Urothelium cell line (cell line): Measurements from ENCODE around the gene KDF1.

Source experiments
- DNase-seq: peaks from one replicate; pipeline ENCODE4 v3.0.0; 2011; ENCODE audit warnings: low spot score, mixed read lengths
- FAIRE-seq: peaks from 2 replicates; lab custom pipeline; 2011; peaks lifted over from hg19 to GRCh38; lab: Jason Lieb, UNC

The KDF1 gene

DNA sequence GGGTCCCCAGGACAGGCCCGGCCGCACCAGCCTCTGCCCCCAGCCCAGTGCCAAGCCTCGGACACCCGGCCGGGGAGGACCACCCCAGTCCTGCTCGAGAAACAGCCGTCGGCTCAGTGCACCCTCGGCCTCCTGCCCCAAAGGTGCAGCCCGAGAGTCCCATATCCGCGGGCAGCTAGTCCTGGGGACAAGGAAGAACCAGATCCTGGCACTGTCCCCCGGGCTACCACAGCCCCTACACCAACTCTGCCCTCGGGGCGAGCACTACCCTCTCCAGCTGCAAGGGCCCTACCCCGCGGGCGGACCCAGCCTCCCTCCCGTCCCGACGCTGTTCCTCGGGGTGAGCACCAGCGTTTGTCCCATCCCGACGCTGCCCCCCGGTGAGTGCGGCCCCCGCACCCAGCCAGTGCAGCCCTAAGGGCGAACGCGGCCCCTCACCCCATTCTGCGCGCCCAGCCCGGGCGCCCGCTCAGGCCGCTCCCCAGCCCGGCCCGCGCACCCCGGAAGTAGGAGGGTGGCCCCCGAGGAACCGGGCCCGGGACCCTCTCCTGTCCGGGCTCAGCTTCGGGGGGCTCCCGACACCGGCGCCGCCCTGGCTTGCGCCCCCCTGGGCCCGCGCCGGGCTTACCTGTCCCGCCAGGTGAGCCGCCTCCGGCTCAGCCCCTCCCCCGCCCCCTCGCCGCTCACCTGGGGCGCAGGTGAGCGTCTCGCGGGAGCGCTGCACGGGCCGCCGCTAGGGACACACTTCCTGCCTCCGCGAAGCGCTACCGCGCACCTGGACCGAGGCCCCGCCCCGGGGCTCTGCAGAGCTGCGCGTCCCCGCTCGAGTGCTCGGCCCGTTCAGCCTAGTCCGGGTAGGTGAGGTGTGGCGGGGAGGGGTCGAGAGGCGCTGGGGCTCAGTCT is at the start of gene KDF1:
KDF1 (minus strand) TSS at position 747 of the 903 bp plus-strand sequence. CDS start 8,088 bp downstream, outside the sequence.
- DNase-seq: no peak
- no peak for FAIRE-seq

GRCh38 chr1:27009601-27010197 is 49.4 kb upstream of the KDF1 start:
- FAIRE-seq (no peak), DNase-seq (peak; percentile 20)

- FAIRE-seq (no peak), DNase-seq (no peak)
Measured at GRCh38 chr1:27007909-27008582, 47.8 kb upstream of the KDF1 start.

DNA sequence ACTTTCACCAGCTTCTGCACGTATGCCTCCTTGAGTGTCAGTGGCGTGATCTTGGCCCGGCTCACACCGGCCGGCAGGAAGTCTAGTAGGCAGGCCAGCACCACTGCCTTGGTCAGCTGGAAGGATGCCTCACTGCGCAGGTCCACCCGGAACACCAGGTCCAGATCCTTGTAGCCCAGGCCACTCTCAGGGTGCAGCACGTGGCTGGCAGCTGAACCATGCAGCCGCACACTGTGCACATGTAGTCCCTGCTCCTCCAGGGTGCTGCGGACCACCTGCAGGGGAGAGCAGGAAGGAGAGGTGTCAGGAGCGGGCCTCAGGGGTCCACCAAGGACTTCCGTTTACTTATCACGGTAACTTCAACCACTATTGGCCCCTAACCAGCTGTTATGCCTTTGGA is 46.4 kb upstream of the KDF1 start:
- DNase-seq (no peak), FAIRE-seq (no peak)

DNA sequence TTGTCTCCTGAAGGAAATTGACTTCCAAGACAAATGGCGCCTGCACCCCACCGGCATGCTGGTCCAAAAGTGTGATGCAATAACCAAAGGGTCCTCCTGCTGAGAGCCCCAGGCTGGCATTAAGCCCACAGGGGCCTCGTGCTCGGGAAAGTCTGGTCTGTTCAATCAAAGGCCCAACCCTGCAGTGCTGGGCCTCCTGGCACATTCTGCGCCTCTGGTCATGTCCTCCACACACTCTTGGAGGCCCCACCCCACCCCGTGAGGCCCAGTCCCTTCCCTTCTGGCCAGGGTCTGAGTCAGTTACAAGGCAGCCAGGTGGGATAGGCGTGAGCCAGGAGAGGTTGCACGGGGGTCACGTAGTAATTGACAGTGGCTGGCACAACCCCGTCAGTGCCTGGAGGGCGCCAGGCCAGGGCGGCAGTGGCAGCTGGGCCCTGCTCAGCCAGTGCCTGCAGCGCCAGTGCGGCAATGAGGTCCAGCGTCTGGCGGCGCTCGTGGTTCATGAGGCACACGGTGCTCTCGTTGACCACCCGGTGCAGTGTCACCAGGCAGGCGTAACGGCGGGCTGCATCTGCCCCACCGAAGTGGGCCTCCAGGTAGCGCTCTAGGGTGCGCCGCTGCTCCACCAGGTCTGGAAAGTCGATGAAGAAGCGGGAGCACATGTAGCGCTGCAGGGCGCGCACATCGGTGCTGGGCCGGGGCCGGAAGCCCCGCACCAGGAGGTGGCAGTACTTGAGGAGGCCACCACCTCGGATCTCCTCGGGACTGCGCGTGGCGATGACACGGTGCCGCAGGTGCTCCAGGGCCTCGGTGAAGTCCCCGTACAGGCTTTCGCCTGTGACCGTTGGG is 45.6 kb upstream of the KDF1 start:
- no peak for FAIRE-seq
- no peak for DNase-seq

DNA sequence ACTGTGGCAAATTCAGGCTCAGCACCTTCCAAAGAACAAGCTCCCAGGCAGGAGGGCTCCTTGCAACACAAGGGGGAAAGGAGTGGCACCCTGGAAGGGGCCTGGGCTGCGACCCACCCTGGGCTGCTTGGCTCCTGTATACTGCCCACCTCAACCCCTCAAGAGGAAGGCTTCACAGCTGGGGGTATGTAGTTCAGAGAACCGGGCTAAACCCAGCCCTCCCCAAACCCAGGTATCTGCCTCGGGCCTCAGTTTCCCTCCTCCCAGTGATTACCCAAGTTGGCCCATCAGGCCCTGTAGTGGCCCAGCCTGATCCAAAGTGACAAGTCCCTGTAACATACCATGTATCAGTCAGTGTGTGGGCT is 44.9 kb upstream of the KDF1 start:
- DNase-seq: no peak
- FAIRE-seq: no peak

DNA sequence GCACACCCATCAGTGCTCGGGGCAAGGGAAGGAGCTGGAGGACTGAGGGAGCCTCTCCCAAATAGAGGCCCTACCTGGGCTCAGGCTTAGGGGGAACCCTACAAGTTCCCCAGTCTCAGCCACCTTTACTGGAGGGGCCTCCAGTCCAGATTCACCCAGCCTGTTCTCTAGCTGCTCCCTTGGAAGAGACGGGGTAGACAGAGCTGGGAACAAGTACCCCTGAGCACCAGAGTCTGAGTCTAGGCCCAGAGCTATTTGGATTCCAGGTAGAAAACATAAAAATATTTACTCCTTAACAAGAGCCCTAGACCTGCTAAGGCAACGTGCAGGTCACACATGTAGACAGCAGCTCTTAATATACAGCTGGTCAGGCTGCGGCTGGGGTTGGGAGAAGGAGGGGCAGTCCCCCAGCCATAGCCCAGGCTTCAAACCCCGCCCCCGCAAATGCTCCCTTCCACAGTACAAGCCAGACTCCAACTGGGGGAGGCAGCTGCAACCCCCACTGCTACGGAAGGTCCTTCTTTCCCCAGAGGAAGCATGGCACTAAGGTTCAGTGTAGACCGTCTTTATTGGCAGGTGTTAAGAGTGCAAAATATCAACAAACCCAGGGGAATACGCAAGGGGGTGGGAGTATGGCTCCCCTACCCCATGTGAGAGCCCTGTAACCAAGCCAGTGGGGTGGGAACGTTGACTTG is 44.4 kb upstream of the KDF1 start:
- no peak for DNase-seq
- no peak for FAIRE-seq

DNA sequence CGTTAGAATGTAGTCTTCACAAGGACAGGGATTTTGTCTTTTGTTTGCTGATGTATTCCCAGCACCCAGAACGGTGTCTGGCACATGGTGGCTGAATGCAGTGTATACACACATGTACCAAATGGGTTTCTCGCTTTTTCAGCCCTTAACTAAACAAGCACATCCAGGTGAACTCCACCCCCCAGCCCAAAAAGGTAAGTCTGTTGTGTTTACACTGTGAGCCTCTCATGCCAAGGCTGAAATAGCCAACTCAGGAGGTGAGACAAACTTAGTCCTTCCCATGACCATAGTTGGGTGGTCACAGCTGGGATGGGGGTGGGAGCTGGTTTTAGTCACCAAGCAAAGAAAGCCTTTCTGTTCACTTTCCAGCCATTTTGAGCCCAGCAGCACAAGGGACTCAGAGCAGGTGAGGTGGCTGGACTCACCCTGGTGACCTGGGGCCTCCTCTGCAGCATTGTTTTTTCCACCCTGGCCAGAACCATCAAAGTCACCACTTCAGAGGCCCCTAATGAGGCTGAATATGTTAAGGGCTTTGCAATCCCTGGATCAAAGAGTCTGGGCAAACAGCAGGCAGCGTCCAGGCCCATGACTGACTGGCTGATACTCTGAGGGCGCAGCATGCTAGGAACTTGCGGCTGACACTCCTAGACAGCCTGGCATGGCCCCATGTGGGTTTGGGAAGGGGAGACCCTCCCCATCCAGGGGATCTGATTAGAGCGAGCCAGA is 43.6 kb upstream of the KDF1 start:
- no peak for DNase-seq
- FAIRE-seq: no peak

DNA sequence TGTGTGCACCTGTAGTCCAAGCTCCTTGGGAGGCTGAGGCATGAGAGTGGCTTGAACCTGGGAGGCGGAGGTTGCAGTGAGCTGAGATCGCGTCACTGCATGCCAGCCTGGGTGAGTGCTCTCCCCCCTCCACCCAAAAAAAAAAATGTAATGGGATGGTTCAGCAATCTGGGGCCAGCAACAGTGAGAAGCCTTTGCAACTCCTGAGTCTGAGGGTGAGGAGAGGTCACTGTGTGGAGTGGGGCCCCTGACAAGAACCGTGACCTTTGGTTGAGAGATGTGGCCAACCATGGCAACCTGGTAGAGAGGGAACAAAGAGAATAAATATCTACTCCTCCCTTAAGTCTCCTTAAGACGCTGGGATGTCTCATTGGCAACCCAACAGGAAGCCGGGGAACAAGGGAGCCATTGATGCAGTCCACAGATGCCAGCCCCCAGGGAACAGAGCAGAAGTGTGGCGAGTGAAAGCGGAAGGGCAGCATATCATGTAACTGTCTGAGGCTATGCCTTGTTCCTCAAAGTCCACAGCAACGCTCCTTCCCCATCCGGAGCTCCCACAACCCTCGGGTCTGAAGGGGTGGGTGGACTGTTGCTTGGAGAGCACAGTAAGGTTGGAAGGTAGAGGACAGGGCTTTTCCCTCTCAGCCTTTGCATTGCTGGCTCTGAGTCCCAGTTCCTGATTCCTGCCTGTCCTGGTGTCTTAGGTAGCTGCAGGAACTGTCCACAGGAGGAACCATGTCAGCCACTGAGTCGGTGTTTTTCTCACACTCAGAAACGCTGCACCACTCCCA is 41.5 kb upstream of the KDF1 start:
- peak; percentile 83 for FAIRE-seq
- DNase-seq: peak; percentile 68

DNA sequence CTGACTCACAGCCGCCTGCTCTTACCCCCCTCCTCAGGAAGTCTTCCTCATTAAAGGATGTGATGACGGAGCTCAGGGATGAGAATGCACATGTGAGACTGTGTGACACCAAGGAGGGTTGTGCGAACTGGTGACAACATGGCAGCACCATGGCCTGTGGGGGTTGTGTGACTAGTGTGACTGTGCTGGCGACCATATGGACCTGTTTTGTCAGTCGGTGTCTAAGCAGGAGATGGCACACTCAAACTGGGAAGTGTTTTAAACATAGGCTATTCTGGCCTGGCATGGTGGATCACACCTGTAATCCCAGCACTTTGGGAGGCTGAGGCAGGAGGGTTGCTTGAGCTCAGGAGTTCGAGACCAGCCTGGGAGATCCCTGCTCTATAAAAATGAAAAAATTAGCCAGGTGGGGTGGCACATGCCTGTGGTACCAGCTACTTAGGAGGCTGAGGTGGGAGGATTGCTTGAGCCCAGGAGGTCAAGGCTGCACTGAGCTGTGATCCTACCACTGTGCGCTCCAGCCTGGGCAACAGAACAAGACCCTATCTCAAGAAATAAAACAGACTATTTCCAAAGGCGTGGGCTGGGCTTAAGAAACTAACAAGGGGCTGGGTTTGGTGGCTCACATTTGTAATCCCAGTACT is 40.7 kb upstream of the KDF1 start:
- FAIRE-seq: peak; percentile 91
- peak; percentile 36 for DNase-seq

DNA sequence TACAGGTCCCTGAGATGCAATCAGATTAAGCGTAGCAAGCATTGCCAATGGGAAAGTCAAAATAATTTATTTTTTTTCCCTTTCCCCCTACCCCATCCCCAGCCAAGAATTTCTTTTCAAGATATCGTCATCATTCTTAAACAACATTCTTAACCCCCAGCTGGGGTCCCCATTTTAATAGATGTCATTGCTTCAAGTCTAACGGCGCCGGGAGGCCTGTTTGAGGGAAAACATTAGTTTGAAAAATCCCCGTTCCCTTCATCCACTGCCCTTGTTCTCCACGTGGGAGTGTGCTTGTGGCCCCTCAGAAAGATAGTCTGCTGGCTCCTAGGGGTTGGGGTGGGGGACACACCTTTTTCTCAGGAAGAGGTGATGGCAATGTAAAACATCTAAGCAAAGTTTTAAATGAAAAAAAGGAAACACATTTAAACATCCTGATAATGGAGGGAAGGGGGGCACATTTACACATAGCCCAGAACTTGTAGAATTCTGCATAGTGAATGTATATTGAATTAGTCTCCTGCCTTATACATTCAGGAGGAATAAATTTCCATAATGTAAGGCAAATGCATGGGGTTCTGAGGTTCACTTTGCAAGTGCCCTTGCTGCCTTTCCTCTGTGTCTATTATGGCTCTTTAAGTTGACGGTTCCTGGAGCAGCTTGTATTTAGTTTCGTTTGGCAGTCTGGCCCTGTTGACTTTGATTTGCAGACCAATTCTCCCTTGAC is 40.0 kb upstream of the KDF1 start:
- FAIRE-seq (no peak), DNase-seq (no peak)

GRCh38 chr1:26999440-26999987 is 39.2 kb upstream of the KDF1 start:
- DNase-seq (peak; percentile 87), FAIRE-seq (no peak)

- DNase-seq: peak; percentile 73
- FAIRE-seq: peak; percentile 59
Measured at GRCh38 chr1:26998429-26999300, 38.4 kb upstream of the KDF1 start.

GRCh38 chr1:26996665-26997064 is 36.4 kb upstream of the KDF1 start:
- no peak for FAIRE-seq

GRCh38 chr1:26996024-26996423 is 35.8 kb upstream of the KDF1 start:
- no peak for FAIRE-seq
- DNase-seq: peak; percentile 69

More at GRCh38 chr1:26996665-26997064, 36.4 kb upstream of the KDF1 start:
- DNase-seq: no peak

DNA sequence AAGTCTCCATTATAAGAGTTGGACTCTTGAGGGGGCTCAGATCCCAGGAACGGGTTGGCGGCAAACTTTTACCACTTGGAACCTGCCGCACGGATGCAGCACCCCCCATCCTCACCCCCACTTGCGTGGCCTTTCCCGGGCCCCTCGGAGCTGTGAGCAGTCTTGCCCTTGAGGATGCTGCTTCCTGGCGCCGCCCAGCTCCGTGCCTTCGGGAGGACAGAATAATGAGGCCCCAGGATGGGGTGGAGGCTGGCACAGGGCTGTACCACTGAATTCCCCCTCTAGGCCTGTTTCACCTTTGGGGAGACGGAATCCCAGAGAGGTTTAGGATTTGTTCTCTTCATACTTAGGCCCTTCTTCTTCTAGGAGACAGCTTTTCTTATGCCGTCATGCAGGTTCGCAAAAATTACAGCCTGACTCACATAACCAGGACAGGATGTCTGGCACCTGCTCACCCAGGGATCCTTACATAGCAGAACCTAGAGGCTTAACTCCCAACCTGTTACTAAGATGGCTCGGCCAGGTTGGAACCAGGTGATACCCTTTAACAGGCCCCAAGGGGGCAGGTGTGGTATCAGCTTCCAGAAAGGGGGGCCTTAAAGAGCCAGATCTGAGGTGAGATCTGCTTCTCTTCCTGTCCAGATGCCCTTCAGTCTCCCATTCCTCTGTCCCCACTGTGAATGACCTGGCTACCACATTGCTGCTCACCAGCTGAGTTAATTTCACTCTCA is 34.7 kb upstream of the KDF1 start:
- no peak for DNase-seq
- FAIRE-seq: no peak
